Osteocyte (in vitro differentiated cells): ENCODE results near the gene BCL6. TPM values are rescaled to one million over a fixed set of nuclear protein-coding genes. Genes with fewer than 3 reads are reported as not detected.

Experiments used
- DNase-seq: peaks from one replicate; pipeline ENCODE4 v3.0.0; 2021; ENCODE audit warnings: mixed read lengths; ENCODE audit not compliant: unreplicated experiment; ENCODE audit errors: extremely low spot score
- H3K27ac Mint-ChIP-seq: one replicate; pipeline ENCODE4 v1.8.0; 2021; ENCODE audit warnings: mild to moderate bottlenecking, mixed read lengths; ENCODE audit not compliant: unreplicated experiment
- H3K27me3 Mint-ChIP-seq: one replicate; pipeline ENCODE4 v1.8.0; 2021; ENCODE audit warnings: mixed read lengths; ENCODE audit not compliant: unreplicated experiment
- H3K36me3 Mint-ChIP-seq: one replicate; pipeline ENCODE4 v1.8.0; 2021; ENCODE audit warnings: mixed read lengths; ENCODE audit not compliant: unreplicated experiment
- H3K4me1 Mint-ChIP-seq: one replicate; pipeline ENCODE4 v1.8.0; 2021; ENCODE audit warnings: mixed read lengths; ENCODE audit not compliant: unreplicated experiment
- H3K4me3 Mint-ChIP-seq: one replicate; pipeline ENCODE4 v1.8.0; 2021; ENCODE audit warnings: mild to moderate bottlenecking, moderate library complexity, mixed read lengths; ENCODE audit not compliant: unreplicated experiment
- H3K9me3 Mint-ChIP-seq: one replicate; pipeline ENCODE4 v1.8.0; 2021; ENCODE audit warnings: mixed read lengths; ENCODE audit not compliant: unreplicated experiment
- total RNA-seq: library from RNA; stranded (reverse); gene quantifications from 2 replicates; pipeline ENCODE4 v1.2.1, GENCODE V29; 2021
- TF ChIP-seq, protein P1 (sequence below): fragments of 200-600 bp; sonication (generic); IDR thresholded peaks from 2 replicates; pipeline ENCODE4 v1.5.0; 2021; ENCODE audit warnings: antibody characterized with exemption, mild to moderate bottlenecking, moderate library complexity

The BCL6 gene
- total RNA-seq, 1 donor from 2014 or later: 84.8 TPM

GRCh38 chr3:187759601-187760000 lies 14.3 kb upstream of the BCL6 start:
- no peaks in the 10 kb centered on the region for H3K27me3 Mint-ChIP-seq
- H3K4me3 Mint-ChIP-seq: no peak overlapping the region
- no peaks in the 10 kb centered on the region for H3K9me3 Mint-ChIP-seq
- H3K36me3 Mint-ChIP-seq: no peaks in the 10 kb centered on the region
- TF ChIP-seq, protein P1, sequence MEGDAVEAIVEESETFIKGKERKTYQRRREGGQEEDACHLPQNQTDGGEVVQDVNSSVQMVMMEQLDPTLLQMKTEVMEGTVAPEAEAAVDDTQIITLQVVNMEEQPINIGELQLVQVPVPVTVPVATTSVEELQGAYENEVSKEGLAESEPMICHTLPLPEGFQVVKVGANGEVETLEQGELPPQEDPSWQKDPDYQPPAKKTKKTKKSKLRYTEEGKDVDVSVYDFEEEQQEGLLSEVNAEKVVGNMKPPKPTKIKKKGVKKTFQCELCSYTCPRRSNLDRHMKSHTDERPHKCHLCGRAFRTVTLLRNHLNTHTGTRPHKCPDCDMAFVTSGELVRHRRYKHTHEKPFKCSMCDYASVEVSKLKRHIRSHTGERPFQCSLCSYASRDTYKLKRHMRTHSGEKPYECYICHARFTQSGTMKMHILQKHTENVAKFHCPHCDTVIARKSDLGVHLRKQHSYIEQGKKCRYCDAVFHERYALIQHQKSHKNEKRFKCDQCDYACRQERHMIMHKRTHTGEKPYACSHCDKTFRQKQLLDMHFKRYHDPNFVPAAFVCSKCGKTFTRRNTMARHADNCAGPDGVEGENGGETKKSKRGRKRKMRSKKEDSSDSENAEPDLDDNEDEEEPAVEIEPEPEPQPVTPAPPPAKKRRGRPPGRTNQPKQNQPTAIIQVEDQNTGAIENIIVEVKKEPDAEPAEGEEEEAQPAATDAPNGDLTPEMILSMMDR: no peak
- no peak for DNase-seq
- peaks cover 7% of the 10 kb centered on the region for H3K4me1 Mint-ChIP-seq
- no peak overlapping the region for H3K27ac Mint-ChIP-seq

DNA sequence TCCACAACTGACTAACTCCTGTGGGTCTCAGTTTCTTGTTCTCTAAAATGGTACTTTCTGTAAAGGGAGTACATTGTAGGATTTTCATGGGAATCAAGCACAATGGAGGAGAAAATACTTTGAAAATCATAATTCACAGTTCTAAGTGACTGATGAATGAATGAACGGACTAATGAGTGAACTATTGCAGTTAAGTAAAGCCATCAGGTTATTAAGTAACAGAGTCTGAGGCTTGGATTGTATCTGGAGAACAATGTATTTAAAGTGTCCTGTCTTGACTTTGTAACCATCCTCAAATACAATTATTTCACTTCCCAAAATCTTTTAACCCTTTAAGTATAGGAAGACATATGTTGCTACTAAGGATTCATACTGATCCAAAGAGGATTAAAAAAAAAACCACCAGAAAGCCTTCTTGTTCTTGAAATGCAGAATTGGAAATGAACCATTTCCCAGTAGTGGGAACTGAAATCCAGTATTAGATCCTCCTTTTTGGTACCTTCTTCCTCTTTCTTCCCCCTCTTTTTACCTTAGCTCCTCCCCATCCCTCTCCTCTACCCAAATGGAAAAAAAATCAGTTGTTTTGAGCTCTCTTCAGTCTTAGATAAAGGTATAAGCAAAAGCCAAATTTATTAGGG lies 13.2 kb upstream of the BCL6 start:
- TF ChIP-seq, protein P1: no peak
- Mint-ChIP-seq H3K4me1 (peaks cover 7% of the 10 kb centered on the region), H3K4me3 (no peak overlapping the region), H3K9me3 (no peaks in the 10 kb centered on the region), H3K36me3 (no peaks in the 10 kb centered on the region), H3K27me3 (no peaks in the 10 kb centered on the region), H3K27ac (no peak overlapping the region)
- no peak for DNase-seq

DNA sequence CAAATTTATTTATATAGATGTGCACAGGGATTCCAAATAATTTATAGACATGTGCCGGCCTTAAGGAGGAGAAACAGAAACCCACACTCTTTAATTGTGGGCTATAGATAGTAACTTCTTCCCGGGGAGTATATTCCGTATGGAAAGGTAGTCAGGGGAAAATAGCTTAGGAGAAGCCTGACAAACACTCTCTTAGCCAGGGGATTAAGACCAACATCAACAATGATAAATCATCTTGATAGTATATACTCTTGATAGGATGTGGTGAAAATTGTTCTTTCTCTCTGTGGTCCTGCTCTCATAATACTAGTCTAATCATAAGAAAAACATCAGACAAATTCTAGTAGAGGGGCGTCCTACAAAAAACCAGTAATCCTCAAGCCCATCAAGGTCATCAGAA lies 8.2 kb upstream of the BCL6 start:
- no peak for DNase-seq
- TF ChIP-seq, protein P1: no peak
- H3K27ac Mint-ChIP-seq: no peak overlapping the region
- H3K9me3 Mint-ChIP-seq: no peaks in the 10 kb centered on the region
- no peak overlapping the region for H3K4me3 Mint-ChIP-seq
- no peaks in the 10 kb centered on the region for H3K36me3 Mint-ChIP-seq
- H3K27me3 Mint-ChIP-seq: no peaks in the 10 kb centered on the region
- peaks cover 22% of the 10 kb centered on the region for H3K4me1 Mint-ChIP-seq

DNA sequence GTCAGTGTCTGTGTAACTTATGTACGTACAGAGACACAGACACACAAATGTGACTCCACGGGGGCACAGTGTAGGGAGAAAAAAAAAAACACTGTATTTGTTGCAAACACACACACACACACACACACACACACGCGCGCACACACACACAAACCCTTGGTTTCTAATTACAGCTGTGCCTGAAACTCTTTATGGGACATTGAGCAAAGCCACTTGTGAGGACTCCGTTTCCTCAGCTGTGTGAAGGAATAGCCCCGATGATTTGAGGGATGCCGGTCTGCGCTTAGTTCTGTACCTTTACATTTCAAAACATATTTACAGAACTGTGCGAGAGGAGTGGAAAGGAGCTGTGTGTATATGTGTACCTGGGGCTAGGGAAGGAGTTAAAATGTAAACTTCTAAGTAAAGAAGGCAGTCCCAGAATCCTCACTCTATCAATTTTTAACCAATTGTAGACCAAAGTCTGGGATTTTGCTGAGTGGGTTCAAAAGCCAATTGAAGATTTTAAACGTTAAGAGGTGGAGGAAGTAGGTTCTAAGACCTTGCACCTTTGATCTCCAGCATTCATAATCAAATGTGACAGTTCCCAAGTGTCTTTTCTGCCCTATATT lies 5.3 kb upstream of the BCL6 start:
- Mint-ChIP-seq H3K4me1 (peaks cover 45% of the 10 kb centered on the region), H3K4me3 (peak overlapping the region; percentile 64), H3K27me3 (no peaks in the 10 kb centered on the region), H3K9me3 (no peaks in the 10 kb centered on the region), H3K36me3 (no peaks in the 10 kb centered on the region), H3K27ac (peak overlapping the region; percentile 73)
- TF ChIP-seq, protein P1: no peak
- no peak for DNase-seq

GRCh38 chr3:187750006-187750512 lies 4.8 kb upstream of the BCL6 start:
- Mint-ChIP-seq H3K27me3 (no peaks in the 10 kb centered on the region), H3K36me3 (no peaks in the 10 kb centered on the region), H3K9me3 (no peaks in the 10 kb centered on the region), H3K27ac (peak overlapping the region; percentile 73), H3K4me3 (peak overlapping the region; percentile 64), H3K4me1 (peaks cover 45% of the 10 kb centered on the region)
- TF ChIP-seq, protein P1: no peak
- no peak for DNase-seq
